Epidermal melanocyte (primary cell): ENCODE results near the gene GATB.
A peak's percentile ranks its signal among the peaks of the same experiment; 100 is the strongest.
"Not testable (repeated sequence)": the region's sequence is repeated elsewhere in the genome, so short reads cannot be mapped to it uniquely, and the experiment has no call there.

Source experiments
- DNase-seq: peaks from one replicate; pipeline ENCODE4 v3.0.0; 2011; ENCODE audit warnings: low spot score; ENCODE audit not compliant: insufficient read length

GATB gene

DNA sequence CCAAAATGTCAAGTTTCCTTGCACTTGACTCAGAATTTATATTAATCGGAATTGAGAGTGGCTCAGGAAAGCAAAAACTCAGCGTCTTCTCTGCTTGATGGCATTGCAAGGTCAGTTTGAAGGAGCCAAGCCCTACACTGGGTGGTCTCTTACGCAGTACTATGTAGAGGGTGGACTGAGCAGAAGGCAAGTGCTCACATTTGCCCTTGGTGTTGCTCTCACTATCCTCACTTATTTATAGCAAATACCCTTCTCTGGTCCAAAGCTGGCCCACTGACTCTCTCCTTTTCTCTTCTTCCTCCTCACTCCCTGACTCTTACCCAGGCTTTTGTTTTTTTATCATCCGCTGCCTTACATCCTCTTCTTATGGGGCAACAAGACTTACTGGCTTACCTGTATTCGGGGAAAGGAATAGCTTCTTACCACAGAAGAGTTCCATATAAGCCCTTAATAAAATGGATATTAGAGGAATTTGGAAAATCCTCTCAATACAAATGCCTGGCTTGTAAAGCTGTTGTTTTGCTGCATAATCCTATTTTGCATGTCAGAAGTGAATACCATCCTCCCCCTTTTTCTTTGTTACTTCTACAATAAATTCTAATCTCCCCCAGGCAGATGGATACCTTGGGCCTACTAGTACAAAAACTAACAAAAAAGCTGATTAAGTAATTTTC, 24.8 kb upstream of the GATB start:
- DNase-seq, result no peak

DNA sequence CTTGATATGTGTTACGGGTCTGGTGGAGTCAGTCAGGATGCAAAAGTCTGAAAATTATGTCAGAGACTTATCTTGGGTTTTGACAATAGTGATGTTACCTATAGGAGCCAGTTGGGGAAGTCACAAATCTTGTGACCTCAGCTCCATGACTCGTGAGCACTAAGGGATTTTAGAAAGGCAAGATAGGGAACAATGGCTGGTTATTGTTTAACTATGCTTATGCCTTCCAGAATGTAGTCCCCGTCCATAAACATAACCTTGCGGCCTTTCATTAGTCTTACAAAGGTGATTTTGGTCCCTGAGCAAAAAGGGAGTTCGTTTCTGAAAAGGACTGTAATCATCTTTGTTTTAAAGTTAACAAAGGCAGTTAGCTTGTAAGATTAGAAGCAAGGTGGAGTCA, 23.9 kb upstream of the GATB start:
- no peak for DNase-seq

DNA sequence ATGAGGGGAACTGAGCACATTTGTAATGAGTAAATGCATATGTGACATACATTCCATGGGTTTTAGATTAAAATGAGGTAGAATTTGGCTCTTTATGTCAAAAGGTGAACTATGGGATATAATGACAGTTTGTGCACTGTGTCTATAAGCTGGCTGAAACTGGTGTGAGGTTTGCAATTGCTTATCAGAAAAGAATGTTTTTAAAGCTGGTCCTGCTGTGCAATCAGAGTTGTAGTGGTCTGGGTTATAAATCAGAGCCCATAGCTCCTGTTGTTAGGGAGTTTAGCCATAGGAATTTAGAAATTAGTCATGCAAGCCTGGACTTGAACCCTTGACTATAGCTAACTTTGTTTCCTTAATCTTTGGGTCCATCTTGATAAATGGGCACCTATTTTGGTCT, 23.1 kb upstream of the GATB start:
- no peak for DNase-seq

DNA sequence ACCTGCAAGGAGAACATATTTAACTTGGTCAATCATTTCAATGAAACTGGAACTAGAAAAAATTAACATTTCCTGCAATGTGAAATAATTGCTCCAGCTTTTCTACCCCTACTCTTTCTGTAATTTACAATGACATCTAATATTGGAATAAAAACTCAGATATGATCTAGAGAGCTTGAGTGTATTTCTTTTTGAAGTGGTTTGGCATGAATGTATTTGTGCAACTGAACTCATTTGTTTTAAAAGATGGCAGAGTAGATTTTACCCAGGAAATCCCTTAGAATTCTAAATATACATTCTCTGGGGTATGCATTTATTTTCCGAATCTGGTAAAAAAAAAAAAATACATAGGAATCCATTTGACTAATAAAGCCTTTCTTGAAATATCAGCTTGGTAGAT, 21.5 kb upstream of the GATB start:
- DNase-seq, result no peak

DNA sequence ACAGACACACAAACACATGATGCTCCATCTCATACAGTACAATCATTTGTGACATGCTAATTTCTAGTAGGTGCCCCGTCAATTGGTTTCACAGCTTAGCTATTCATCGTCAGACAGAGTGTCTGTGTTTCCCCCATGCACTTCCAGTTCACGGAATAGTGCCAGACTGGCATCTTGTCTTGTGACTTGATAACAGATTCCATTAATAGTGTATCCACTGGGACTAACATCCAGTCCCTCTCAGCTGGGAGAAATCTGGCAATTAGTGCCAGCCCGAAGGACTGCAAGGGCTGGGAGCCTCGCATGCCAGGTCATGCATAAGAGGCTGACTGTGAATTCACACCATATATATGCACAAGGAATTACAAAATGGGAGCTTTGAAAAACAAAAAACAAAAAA, 20.2 kb upstream of the GATB start:
- DNase-seq, result no peak

DNA sequence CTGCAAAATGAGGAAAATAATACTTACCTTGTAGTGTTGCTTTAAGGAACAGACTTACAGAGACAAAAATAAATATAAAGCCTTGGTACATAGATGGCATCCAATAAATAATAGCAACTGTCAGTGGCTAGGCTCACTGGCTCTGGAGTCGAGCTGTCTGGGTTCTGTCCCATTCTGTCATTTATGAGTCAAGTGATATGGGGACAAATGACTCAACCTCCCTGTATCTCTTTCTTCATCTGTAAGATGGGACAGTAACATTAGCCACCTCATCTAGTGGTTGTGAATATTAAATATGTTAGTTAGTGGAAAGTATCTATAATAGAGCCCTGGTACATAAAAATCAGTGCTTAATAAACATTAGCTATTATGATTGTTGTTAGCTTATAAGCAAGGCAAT, 16.7 kb upstream of the GATB start:
- no peak for DNase-seq

DNA sequence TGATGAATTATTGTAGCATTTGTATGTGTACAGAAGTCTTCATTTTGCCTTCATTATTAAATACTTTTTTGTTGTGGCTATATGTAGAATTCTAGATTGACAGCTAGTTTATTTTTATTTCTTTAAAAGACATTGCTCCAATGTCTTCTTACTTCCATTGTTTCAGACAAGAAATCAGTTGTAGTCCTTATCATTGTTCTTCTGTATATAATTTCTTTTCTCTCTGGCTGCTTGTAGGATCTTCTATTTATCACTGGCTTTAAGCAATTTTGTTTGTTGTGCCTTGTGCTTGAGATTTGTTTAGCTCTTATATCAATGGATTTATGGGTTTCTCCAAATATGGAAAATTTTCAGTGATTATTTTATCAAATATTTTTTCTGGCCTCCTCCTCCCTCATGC, 13.5 kb upstream of the GATB start:
- DNase-seq, result no peak

DNA sequence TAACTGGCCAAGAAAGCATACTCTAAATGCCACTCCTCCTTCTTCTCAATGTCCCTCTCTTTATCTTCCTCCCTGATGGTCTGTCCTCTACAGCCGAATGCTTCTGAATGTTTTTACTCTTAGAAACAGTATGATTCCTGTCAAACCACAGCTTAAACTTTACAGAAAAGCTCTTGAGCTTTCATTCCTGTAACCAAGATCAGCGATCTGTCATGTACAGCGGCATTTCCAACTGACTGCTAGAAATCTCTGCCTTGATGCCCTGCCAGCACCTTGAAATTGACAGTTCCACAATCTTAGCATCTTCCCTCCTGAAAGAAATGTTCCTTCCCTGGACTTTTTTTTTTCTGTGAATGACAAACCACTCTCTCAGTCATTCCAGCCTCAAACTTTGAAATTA, 11.5 kb upstream of the GATB start:
- DNase-seq, result no peak

DNA sequence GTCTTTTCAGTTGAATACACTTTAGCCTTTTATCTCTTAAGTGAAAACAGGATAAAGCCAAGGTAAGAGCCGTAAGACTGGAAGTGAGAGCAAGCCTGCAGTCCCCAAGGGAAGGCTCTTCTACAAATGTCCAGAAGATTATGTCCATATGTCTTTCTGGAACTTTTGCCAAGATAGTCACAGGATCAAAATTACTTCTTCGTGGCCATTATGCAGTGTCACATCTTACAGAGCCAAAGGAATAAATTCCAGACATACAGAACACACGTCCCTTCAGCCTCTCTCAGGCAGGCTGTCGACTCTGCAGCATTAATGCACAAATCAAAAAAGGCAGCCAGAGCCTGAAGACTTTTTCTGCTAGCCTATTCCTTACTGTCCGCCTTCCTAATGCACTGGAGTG, 10.9 kb upstream of the GATB start:
- no peak for DNase-seq

DNA sequence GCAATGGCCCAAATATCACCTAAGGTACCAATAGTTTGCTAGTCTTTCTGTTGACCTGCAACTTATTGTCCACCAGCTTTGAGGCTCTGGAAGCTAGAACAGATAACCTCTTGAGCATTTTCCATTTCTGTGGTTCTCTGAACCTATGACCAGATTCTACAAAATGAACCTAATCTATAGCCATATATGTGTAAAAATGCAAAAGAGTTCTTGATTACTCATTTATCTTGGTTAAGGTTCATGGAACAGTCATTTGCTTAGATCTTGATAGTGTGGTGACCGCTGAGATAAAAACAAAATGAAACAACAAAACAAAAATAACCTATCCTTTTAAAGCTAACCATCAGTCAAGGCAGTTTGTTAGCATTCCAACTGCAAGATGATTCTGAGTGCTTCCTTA, 9.3 kb upstream of the GATB start:
- DNase-seq, result no peak

DNA sequence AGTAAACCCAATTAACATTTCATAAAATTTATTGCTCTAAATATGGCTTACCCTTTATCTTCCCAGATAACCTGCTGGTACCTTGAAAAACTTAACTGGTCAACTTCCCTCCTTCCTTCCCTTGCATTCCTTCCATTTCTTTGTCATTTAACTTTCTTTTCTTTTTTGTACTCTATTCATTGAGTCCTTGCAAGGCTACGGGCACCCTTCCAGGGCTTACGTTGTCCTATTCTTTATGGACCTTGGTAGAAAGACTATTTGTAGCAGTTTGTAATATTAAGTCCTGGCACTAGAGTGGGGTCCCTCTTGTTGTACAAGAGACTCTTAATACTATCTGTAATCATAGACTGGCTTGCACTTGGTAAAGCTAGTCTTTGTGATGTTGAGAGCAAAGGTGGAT, 8.0 kb upstream of the GATB start:
- DNase-seq, result no peak

DNA sequence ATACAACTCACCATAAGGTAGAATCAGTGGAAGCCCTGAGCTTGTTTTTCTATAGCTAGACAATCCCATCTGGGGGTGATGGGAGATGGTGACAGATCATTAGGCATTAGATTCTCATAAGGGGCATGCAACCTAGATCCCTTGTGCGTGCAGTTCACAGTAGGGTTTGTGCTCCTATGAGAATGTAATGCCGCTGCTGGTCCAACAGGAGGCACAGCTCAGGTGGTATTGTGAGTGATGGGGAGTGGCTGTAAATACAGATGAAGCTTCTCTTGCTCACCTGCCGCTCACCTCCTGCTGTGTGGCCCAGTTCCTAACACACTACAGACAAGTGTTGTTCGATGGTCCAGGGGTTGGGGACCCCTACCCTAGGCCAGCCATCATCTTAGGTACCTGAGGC, 5.9 kb upstream of the GATB start:
- DNase-seq, result no peak

DNA sequence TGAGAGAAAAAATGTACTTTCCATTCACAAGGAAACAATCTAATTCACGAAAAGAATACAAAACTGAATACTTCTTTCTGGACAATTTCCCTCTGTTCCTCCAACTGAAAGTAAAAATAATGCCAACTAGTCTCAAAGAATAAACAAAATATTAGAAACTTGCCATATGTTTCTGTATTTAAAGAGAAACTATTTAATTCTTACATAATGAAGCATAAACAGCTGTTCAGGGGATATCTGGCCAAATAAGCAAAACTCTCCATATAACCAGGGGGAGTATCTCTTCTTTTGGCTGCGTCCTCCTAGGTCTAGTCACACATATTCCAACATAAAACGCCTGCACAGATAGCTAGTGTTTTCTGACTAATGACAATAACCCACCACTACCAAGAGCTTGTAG, 805 bp downstream of the GATB start:
- DNase-seq, result no peak

DNA sequence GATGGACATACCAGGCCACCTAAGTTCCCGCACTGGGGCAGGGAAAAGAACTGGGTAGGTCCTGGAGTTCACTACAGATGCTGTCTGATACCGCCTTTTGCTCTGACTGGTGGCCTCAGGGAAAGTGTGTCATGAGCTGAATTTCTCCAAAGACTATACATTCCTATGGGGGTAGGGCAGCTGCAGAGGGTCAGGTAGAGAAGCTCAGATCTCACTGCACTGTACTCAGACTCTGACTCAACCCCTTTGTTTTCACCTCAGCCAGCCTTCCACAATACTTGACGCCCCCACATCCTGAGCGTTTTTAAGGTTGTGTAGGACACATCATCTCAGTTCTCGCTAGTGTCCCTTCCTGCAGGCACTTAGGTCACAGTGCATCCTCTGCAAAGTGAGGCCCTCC, 7.8 kb downstream of the GATB start:
- no peak for DNase-seq

DNA sequence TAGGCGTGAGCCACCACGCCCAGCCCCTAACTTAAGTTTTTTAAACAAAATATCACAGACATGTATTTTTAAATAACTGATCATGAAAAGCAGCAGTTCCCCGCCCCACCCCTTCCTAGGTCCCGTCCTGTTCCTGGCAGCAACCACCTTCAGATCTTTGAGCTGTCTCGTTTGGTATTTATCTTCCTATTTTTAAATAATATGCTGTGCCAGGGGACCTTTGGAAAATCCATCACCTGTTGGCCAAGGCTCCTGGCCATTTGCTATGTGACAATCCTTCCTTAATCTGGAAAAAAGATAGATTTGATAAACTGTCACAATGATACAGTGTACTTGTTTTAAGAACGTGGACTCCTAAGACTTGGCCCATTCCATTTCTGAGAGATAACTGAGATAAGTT, 10.7 kb downstream of the GATB start:
- no peak for DNase-seq

DNA sequence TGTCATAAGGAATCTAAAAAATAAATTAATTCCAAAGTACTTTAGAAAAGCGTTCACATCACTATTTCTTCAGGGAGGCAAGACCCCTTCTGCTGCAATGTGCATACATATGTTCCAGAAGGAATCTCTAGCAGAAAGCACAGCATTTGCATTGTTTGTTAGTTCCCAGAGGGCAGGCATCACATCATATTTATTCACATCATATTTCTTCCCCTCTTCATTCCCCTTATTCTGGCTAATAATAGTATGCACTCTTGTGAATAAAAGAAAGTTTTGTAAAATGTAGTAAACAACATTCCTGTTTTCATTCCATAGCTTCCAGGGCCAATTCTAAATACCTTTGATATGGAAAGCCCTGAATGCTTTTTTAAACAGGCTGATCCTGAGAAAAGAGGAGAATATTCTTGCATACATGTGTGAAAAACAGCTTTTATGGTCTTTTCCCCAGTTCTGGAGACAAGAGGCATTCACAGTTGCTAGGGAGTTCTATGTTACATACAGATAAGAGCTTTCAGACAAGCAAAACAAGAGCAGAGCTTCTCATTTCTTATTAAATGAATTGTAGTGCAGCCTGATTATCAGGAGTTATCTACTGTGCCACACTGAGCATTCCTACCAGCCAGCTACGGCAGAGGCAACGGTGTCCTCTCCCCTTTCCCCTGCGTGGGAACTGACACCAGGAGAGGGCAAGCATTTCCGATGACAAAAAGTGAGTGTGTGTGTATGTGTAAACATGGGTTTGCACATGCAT, 15.2 kb downstream of the GATB start:
- DNase-seq, result no peak

DNA sequence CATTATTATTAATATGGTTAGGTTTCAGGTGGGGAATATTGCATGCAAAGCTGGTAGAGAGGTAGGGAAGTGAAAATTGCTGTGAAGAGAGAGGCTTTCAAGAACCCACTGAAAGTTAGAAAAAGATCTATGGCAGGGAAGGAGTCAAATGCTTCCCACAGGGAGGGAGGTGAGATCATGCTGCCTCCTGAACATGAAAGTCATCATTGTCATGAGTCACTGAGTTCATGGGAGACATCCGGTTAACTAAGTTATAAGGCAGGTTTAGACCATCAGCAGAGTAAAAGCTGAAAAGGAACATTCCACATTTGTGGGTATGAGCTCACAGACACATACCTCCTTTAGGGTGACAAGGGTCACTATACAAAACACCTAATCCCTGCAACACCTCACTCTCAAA, 16.2 kb downstream of the GATB start:
- peak; percentile 42 for DNase-seq

DNA sequence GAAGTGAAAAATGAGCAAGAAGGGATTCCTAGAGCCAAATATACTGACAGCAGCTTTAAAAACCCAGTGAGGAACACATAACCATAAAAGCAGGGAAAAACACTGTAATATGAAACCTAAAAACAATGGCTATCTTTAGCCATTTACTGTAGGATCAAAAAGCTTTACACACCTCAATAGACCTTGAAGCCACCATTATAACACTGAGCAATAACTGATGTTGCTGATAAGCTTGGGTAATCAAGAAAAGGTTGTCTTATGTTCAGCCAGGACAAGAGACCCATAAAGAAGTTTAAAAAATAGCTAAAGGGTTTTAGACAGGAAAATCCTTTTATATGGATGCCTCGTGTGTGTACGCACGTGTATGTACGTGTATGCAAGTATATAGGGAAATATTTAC, 16.9 kb downstream of the GATB start:
- no peak for DNase-seq

DNA sequence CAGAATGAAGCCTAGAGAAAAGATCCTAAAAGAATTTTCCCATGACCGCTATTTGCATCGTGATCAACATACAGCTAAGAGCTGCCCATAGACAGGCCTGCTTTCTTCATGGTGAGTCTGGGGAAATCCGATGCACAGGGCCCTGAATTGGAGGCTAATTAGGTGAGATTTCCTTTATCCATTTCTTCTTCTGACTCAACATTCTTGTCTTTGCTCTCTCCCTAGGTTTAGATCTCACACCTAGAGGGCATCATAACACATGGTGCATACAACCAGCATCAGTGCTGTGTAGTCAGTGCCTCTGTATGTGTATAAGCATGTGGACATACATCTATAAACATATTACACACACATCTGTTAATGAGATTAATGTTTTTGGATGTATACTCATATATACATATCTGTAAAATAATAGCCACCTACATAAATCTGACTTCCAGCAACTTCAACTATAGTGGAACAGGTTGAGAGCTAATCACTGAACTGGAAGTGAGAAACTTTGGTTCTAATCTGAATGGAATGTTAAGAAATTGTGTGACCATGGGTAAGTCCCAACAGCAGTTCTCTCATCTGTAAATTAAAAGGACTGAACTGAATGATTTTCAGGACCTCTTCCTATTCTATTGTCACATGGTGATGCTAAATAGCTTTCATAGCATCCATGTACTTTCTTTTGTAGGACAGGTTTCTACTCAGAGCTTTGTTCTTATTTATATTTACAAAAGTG, 17.5 kb downstream of the GATB start:
- no peak for DNase-seq

DNA sequence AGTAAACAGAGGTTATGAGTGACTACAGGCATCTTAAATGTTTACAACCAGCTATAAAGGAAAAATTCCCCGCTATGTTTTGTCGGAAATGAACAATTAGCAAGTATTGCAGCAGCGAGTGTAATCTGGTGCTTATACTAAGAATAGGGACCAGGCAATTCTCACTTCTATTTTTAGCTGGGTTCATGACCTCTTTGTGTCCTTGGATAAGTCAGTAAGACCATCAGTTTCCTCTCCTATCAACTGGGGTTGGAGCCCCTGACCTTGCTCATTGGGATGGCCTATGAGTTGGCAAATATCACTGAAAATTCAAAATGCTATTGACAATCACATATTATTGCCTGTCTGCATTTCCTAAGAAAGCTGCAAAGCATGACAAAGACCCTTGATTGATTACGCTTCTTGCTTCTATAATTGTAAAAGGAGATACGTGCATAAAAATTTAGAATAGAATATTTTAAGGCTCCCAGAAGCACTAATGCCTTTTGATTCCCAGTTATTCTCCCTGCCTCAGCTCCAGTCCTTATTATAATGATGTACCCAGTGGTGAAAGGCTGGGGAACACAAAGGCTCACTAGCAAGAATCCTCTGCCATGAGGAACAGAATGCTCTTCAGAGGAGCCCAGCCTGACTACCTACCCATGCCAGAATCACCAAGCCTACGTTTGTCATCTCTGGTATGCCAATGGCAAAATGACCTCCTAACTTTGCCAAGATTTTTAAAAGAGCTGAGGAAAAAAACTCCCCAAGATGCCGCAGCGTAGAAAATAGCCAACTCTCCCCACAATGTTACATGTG, 21.9 kb downstream of the GATB start:
- DNase-seq, result no peak

DNA sequence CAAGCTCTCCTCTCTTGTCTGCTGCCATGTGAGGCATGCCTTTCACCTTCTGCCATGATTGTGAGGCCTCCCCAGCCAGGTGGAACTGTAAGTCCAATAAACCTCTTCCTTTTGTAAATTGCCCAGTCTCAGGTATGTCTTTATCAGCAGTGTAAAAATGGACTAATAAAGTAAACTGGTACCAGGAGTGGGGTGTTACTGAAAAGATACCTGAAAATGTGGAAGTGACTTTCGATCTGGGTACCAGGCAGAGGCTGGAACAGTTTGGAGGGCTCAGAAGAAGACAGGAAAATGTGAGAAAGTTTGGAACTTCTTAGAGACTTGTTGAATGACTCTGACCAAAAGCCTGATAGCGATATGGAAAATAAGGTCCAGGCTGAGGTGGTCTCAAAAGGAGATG, 24.0 kb downstream of the GATB start:
- DNase-seq, result not testable (repeated sequence)

DNA sequence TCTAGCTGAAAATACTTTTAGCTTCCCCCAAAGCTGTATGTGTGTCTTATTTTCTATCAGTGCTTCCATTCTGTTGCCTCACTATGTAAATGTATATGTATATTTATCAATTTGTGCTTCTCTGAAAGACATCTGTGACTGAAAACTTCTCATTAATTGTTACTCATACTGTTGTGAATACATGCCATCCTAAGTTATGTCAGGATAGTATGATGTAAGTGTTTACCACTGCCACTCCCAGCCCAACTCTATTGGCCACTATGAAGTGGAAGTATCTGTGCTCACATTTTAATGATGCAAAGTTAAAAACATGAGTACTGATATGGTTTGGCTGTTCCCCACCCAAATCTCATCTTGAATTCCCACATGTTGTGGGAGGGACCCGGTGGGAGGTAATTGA, 24.4 kb downstream of the GATB start:
- no peak for DNase-seq
